Measurements from ENCODE around the gene ANXA6.
"Not testable (repeated sequence)": the region's sequence is repeated elsewhere in the genome, so short reads cannot be mapped to it uniquely, and the experiment has no call there.

The ANXA6 gene

DNA sequence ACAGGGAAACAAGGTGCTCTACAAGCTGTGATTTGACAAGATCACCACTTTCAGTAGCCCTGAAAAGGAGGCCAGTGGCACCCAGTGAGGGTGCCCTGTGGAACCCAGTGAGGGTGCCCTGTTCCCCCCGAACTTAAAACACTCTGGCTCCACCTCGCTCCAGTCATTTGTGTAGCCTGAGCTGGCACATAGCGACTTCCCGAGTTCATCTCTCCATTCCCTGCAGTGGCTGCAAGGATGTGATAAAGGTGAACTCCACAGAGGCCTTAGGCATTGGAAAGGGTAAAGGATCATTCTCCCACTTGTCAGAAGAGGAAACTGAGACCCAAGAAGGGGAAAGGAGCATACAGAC lies 21.9 kb upstream of the ANXA6 start:
- Histone ChIP-seq H3K4me3 (replicated peaks; ENCODE audit: low read depth, low read length) (no peak overlapping the region), H3K36me3 (ENCODE audit: control insufficient read depth, insufficient read depth, low read length) (peaks cover 24% of the 10 kb centered on the region), H3K27me3 (replicated peaks; ENCODE audit: control insufficient read depth, insufficient read depth, low read length) (no peaks in the 10 kb centered on the region)
- TF ChIP-seq, protein P1, sequence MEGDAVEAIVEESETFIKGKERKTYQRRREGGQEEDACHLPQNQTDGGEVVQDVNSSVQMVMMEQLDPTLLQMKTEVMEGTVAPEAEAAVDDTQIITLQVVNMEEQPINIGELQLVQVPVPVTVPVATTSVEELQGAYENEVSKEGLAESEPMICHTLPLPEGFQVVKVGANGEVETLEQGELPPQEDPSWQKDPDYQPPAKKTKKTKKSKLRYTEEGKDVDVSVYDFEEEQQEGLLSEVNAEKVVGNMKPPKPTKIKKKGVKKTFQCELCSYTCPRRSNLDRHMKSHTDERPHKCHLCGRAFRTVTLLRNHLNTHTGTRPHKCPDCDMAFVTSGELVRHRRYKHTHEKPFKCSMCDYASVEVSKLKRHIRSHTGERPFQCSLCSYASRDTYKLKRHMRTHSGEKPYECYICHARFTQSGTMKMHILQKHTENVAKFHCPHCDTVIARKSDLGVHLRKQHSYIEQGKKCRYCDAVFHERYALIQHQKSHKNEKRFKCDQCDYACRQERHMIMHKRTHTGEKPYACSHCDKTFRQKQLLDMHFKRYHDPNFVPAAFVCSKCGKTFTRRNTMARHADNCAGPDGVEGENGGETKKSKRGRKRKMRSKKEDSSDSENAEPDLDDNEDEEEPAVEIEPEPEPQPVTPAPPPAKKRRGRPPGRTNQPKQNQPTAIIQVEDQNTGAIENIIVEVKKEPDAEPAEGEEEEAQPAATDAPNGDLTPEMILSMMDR (IDR thresholded peaks at IDR 0.05; ENCODE audit: insufficient read depth, low read length, poor library complexity, severe bottlenecking) = no peak
- DNase-seq (ENCODE audit: extremely low read depth, insufficient read length) = no peak

DNA sequence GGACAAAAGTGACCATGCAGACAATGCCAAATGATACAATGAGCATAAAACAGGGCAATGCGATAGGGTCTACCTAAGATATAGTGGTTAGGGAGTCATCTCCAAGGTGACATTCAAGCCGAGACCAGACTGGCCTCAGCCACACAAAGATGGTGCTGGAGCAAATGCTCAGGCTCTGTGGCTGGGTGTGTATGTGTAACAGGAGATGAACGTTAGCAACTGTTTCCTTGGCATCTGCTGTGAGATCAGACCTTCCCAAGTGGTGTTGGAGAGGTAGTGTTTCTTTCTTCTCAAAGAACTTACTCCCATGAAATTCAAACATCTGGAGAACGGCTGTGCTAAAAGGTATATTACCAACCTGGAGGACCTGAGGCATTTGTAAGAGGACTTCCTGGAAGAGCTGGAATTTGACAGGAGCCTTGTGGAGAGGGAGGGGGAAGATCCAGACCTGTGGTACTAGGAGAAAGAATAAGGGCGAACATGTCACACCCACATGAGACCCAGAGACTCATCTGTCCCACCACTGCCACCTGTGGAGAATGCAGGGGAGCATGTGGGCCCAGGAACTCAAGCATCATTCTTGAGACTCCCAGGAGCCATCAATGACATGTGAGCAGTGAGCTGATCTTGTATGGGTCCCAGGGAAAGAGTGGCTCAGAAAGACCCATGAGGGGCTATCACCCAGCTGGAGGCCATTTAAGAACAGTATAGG lies 21.4 kb upstream of the ANXA6 start:
- H3K27me3 ChIP-seq (replicated peaks; ENCODE audit: control insufficient read depth, insufficient read depth, low read length) = no peaks in the 10 kb centered on the region
- no peak for DNase-seq (ENCODE audit: extremely low read depth, insufficient read length)
- no peak overlapping the region for H3K4me3 ChIP-seq (replicated peaks; ENCODE audit: low read depth, low read length)
- TF ChIP-seq, protein P1 (IDR thresholded peaks at IDR 0.05; ENCODE audit: insufficient read depth, low read length, poor library complexity, severe bottlenecking) = no peak
- peaks cover 22% of the 10 kb centered on the region for H3K36me3 ChIP-seq (ENCODE audit: control insufficient read depth, insufficient read depth, low read length)

DNA sequence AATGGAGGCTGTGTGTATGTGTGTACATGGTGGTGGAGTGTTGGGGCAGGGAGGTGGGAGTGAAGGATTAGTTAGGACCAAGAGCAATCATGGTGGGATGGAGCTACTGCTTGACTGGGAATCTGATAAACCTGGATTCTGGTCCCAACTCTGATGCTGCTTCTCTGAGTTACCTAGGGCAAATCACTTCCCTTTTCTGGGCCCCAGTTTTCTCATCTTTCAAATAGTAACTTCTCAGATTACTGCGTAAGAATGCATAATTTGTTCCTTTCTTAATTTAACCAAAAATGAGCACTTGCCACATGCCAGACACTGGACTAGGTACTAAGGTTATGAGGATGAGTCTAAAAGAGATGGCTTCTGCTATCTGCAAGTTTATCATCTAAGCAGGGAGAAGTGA lies 20.8 kb upstream of the ANXA6 start:
- Histone ChIP-seq H3K36me3 (ENCODE audit: control insufficient read depth, insufficient read depth, low read length) (peaks cover 20% of the 10 kb centered on the region), H3K27me3 (replicated peaks; ENCODE audit: control insufficient read depth, insufficient read depth, low read length) (no peaks in the 10 kb centered on the region), H3K4me3 (replicated peaks; ENCODE audit: low read depth, low read length) (no peak overlapping the region)
- TF ChIP-seq, protein P1 (IDR thresholded peaks at IDR 0.05; ENCODE audit: insufficient read depth, low read length, poor library complexity, severe bottlenecking) = no peak
- DNase-seq (ENCODE audit: extremely low read depth, insufficient read length) = no peak

DNA sequence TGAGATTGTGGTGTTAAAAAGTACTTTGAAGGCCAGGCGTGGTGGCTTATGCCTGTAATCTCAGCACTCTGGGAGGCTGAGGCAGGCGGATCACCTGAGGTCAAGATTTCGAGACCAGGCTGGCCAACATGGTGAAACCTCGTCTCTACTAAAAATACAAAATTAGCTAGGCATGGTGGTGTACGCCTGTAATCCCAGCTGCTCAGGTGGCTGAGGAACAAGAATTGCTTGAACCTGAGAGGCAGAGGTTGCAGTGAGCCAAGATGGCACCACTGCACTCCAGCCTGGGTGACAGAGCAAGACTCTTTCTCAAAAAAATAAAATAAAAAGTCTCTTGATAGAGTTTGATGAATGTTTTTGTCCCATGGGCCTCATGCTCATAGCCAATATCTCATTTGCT lies 18.7 kb upstream of the ANXA6 start:
- not testable (repeated sequence) for H3K27me3 ChIP-seq (replicated peaks; ENCODE audit: control insufficient read depth, insufficient read depth, low read length); H3K36me3 ChIP-seq (ENCODE audit: control insufficient read depth, insufficient read depth, low read length); DNase-seq (ENCODE audit: extremely low read depth, insufficient read length); H3K4me3 ChIP-seq (replicated peaks; ENCODE audit: low read depth, low read length)

DNA sequence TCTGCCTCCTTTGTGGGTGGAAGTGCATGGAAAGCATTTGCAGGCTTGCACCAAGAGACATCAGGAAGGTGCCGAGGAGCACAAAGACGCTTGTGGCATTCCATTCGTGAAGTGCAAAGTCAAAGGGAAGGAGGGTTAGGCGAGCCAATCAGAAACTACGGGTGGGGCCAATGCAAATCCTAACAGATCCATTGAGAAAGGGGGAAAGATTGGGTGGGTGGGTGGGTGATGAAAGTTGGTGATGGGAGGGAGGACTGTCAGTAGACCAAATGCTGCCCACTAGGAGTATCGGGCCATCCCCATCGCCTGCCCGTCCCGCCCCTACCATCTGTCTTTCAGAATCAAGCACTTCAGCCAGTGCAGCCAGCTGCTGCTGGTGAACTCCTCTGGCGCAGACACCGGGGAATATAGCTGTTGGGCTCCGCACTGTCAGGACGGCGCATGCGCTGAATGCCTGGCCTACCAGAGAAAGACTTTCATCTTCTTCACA lies 17.1 kb upstream of the ANXA6 start:
- peaks cover 3% of the 10 kb centered on the region for H3K36me3 ChIP-seq (ENCODE audit: control insufficient read depth, insufficient read depth, low read length)
- DNase-seq (ENCODE audit: extremely low read depth, insufficient read length) = no peak
- no peaks in the 10 kb centered on the region for H3K27me3 ChIP-seq (replicated peaks; ENCODE audit: control insufficient read depth, insufficient read depth, low read length)
- TF ChIP-seq, protein P1 (IDR thresholded peaks at IDR 0.05; ENCODE audit: insufficient read depth, low read length, poor library complexity, severe bottlenecking) = no peak
- H3K4me3 ChIP-seq (replicated peaks; ENCODE audit: low read depth, low read length) = no peak overlapping the region

DNA sequence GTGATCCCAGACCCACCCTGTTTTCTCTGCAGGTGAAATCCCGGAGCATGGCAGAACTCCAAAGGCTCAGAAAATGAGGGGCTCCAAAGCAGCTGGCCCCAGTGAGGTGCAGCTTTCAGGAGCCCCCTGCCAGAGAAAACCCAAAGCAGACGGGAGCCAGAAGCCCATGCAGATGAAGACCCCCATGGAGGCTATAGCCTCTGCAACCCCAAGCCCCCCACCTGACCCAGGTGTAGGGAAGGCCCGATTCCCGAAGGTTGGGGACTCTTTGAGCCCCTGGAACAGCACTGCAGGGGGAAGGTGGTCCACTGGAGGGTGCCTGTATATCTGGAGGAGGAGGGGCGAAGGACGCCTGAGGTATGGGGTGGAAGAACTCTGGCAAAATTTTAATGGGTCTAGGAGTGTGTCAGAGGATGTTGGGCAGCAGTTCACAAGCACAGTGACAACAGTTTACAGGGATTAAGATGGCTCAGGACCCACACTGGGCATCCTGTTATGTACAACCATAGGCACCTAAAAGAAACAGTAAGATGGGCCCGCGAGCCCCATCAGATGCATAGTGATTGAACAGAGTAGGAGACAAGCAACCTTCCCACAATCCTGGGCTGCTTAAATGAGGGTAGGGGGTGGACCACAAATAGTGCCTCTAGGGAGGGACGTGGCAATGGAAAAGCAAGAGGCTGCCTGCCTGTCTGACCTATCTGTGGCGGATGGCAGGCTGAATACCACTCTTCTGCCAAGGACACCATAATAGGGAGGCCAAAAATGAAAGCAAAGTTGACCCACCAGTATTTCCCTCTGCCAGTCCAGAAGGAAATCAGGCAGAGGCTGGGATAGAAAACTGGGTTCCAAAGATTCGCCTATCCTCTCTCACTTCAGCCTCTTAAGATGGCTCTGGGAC lies 16.4 kb upstream of the ANXA6 start:
- Histone ChIP-seq H3K36me3 (ENCODE audit: control insufficient read depth, insufficient read depth, low read length) (no peaks in the 10 kb centered on the region; the same call in 1 of the 2 replicates), H3K27me3 (replicated peaks; ENCODE audit: control insufficient read depth, insufficient read depth, low read length) (no peaks in the 10 kb centered on the region), H3K4me3 (replicated peaks; ENCODE audit: low read depth, low read length) (no peak overlapping the region)
- no peak for DNase-seq (ENCODE audit: extremely low read depth, insufficient read length)
- TF ChIP-seq, protein P1 (IDR thresholded peaks at IDR 0.05; ENCODE audit: insufficient read depth, low read length, poor library complexity, severe bottlenecking) = no peak
